ENCODE results near the gene TBP.

Gene TBP

GRCh38 chr6:170561555-170561954, 7.4 kb downstream of the TBP start:
- H3K27ac ChIP-seq (ENCODE audit: low read length) = no peak overlapping the region
- H3K4me3 ChIP-seq (ENCODE audit: low read length) = no peak overlapping the region
- no peaks in the 10 kb centered on the region for H3K27me3 ChIP-seq (ENCODE audit: control insufficient read depth, insufficient read depth, low read length)
- WGBS (ENCODE audit: insufficient coverage, insufficient read length) = no CpG with 5 or more reads among the region's 4 CpGs
- H3K36me3 ChIP-seq (ENCODE audit: control insufficient read depth, insufficient read depth, low read length) = peaks cover 3% of the 10 kb centered on the region
- DNase-seq (ENCODE audit: low read depth, low spot score) = no peak
- H3K9me3 ChIP-seq (ENCODE audit: control insufficient read depth, insufficient read depth, low read length) = no peaks in the 10 kb centered on the region
- no peaks in the 10 kb centered on the region for H3K4me1 ChIP-seq (ENCODE audit: control insufficient read depth, insufficient read depth, low read length)

DNA sequence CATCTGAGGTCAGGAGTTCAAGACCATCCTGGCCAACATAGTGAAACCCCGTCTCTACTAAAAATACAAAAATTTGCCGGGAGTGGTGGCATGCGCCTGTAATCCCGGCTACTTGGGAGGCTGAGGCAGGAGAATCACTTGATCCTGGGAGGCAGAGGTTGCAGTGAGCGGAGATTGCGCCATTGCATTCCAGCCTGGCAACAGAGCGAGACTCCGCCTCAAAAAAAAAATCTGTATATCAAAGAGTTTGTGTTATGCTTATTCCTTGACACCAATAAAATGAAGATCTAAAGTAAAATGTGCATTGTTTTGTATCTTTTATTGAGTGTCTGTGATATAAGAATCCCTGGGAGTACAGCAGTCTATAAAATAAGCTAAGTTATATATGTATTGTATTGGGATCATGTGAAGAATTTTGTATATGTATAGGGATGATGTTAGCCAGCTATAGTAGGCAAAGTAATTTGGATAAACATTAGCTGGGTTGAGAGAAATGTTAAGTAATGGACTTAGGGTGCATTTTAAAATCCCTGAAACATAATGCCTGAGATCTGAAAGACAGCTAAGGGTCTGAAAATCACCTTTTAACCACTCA, 10.9 kb downstream of the TBP start:
- Histone ChIP-seq H3K9me3 (ENCODE audit: control insufficient read depth, insufficient read depth, low read length) (no peaks in the 10 kb centered on the region), H3K4me1 (ENCODE audit: control insufficient read depth, insufficient read depth, low read length) (no peaks in the 10 kb centered on the region), H3K4me3 (ENCODE audit: low read length) (no peak overlapping the region), H3K36me3 (ENCODE audit: control insufficient read depth, insufficient read depth, low read length) (peaks cover 9% of the 10 kb centered on the region), H3K27me3 (ENCODE audit: control insufficient read depth, insufficient read depth, low read length) (no peaks in the 10 kb centered on the region), H3K27ac (ENCODE audit: low read length) (no peak overlapping the region)
- no CpG with 5 or more reads among the region's 8 CpGs for WGBS (ENCODE audit: insufficient coverage, insufficient read length)
- no peak for DNase-seq (ENCODE audit: low read depth, low spot score)

- no peak for DNase-seq (ENCODE audit: low read depth, low spot score)
- WGBS (ENCODE audit: insufficient coverage, insufficient read length) = no CpG with 5 or more reads among the region's 2 CpGs
- no peak overlapping the region for H3K27ac ChIP-seq (ENCODE audit: low read length)
- peaks cover 10% of the 10 kb centered on the region; the same call in 1 of the 2 replicates for H3K36me3 ChIP-seq (ENCODE audit: control insufficient read depth, insufficient read depth, low read length)
- no peaks in the 10 kb centered on the region for H3K9me3 ChIP-seq (ENCODE audit: control insufficient read depth, insufficient read depth, low read length)
- no peaks in the 10 kb centered on the region for H3K27me3 ChIP-seq (ENCODE audit: control insufficient read depth, insufficient read depth, low read length)
- no peaks in the 10 kb centered on the region for H3K4me1 ChIP-seq (ENCODE audit: control insufficient read depth, insufficient read depth, low read length)
- no peak overlapping the region for H3K4me3 ChIP-seq (ENCODE audit: low read length)
Observed at GRCh38 chr6:170572704-170573466, 18.7 kb downstream of the TBP start.

DNA sequence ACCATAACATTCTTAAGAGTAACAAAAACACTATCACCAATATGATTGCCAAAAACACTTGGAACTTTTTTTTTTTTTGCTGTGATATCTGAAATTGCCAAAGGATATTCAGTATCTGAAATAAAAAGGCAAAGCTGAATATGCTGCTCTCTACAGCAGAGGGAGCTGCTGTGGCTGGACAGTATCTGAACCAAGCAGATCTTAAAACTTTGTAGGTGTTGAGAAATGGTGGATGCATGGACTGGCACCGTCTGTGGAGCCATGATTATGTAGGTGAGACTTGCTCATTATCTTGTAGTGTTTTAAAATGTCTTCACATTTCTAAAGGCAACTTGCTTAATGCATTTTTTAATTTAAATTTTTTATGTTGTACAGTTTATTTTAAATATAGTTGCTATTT, 21.1 kb downstream of the TBP start:
- Histone ChIP-seq H3K9me3 (ENCODE audit: control insufficient read depth, insufficient read depth, low read length) (no peaks in the 10 kb centered on the region), H3K4me3 (ENCODE audit: low read length) (no peak overlapping the region), H3K36me3 (ENCODE audit: control insufficient read depth, insufficient read depth, low read length) (peaks cover 5% of the 10 kb centered on the region; the same call in 1 of the 2 replicates), H3K4me1 (ENCODE audit: control insufficient read depth, insufficient read depth, low read length) (no peaks in the 10 kb centered on the region), H3K27ac (ENCODE audit: low read length) (no peak overlapping the region), H3K27me3 (ENCODE audit: control insufficient read depth, insufficient read depth, low read length) (no peaks in the 10 kb centered on the region)
- DNase-seq (ENCODE audit: low read depth, low spot score) = no peak
- no CpG with 5 or more reads among the region's 1 CpG for WGBS (ENCODE audit: insufficient coverage, insufficient read length)

DNA sequence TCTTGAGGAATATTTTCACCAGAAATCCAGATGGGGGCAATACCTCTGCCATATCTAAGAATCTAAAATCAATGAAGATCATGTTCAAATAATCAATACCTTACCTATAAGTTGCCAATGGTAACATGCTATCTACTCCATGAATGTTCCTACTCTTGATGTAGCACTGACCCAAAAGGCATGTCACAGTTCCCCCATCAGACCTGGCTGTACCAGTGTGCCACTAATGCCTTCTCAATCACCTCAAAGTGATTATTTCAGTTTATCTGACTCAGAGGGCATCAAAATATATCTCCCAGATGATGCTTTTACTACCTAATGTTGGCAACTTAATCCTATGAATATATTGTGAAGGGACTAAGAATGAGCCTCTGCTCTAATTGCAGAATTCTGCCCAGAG, 24.7 kb downstream of the TBP start:
- no peaks in the 10 kb centered on the region for H3K9me3 ChIP-seq (ENCODE audit: control insufficient read depth, insufficient read depth, low read length)
- no peak overlapping the region for H3K27ac ChIP-seq (ENCODE audit: low read length)
- DNase-seq (ENCODE audit: low read depth, low spot score) = no peak
- H3K4me1 ChIP-seq (ENCODE audit: control insufficient read depth, insufficient read depth, low read length) = no peaks in the 10 kb centered on the region
- peaks cover 6% of the 10 kb centered on the region; the same call in 1 of the 2 replicates for H3K36me3 ChIP-seq (ENCODE audit: control insufficient read depth, insufficient read depth, low read length)
- H3K27me3 ChIP-seq (ENCODE audit: control insufficient read depth, insufficient read depth, low read length) = no peaks in the 10 kb centered on the region
- no peak overlapping the region for H3K4me3 ChIP-seq (ENCODE audit: low read length)

DNA sequence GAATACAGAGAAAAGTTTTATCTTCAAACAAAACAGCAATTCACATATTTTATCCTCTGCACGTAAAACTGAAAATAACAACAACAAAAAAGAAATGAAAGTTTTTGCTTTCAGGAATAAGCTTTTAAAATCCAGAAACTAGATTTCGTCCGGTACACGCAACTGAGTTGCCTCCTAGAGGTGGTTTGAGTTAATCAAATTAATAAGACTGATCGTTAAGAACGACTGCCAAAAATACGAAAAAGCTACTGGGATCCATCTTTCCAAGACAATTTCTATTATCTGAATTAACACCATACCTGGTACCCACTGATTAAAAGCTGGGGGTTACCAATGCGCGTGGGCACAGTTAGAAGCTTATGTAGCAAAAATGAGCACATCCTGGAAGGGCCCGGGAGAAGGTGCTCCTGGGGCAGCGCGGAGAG, 29.6 kb downstream of the TBP start:
- DNase-seq (ENCODE audit: low read depth, low spot score) = no peak

GRCh38 chr6:170584181-170584953, 30.2 kb downstream of the TBP start, which contains the start of gene PDCD2:
PDCD2 (minus strand) TSS chr6:170584637; CDS start chr6:170584581, 56 bp downstream.
- H3K4me3 ChIP-seq (ENCODE audit: low read length) = peak within 1 kb of the TSS; percentile 100
- no peaks in the 10 kb centered on the region for H3K27me3 ChIP-seq (ENCODE audit: control insufficient read depth, insufficient read depth, low read length)
- peak; percentile 84 for DNase-seq (ENCODE audit: low read depth, low spot score)
- H3K9me3 ChIP-seq (ENCODE audit: control insufficient read depth, insufficient read depth, low read length) = no peaks in the 10 kb centered on the region
- peaks cover 4% of the 10 kb centered on the region; the same call in 1 of the 2 replicates for H3K36me3 ChIP-seq (ENCODE audit: control insufficient read depth, insufficient read depth, low read length)
- no CpG with 5 or more reads among the region's 81 CpGs for WGBS (ENCODE audit: insufficient coverage, insufficient read length)
- H3K27ac ChIP-seq (ENCODE audit: low read length) = no peak within 1 kb of the TSS
- H3K4me1 ChIP-seq (ENCODE audit: control insufficient read depth, insufficient read depth, low read length) = peaks cover 2% of the 10 kb centered on the region

More for the DNA sequence above, 29.6 kb downstream of the TBP start:
- Histone ChIP-seq H3K9me3 (ENCODE audit: control insufficient read depth, insufficient read depth, low read length) (no peaks in the 10 kb centered on the region), H3K4me3 (ENCODE audit: low read length) (peak overlapping the region; percentile 100), H3K27me3 (ENCODE audit: control insufficient read depth, insufficient read depth, low read length) (no peaks in the 10 kb centered on the region), H3K27ac (ENCODE audit: low read length) (no peak overlapping the region), H3K36me3 (ENCODE audit: control insufficient read depth, insufficient read depth, low read length) (peaks cover 4% of the 10 kb centered on the region; the same call in 1 of the 2 replicates), H3K4me1 (ENCODE audit: control insufficient read depth, insufficient read depth, low read length) (peaks cover 2% of the 10 kb centered on the region)
- no CpG with 5 or more reads among the region's 12 CpGs for WGBS (ENCODE audit: insufficient coverage, insufficient read length)

- Histone ChIP-seq H3K36me3 (ENCODE audit: control insufficient read depth, insufficient read depth, low read length) (peaks cover 4% of the 10 kb centered on the region; the same call in 1 of the 2 replicates), H3K4me3 (ENCODE audit: low read length) (peak overlapping the region; percentile 100; the same call in 1 of the 2 replicates), H3K9me3 (ENCODE audit: control insufficient read depth, insufficient read depth, low read length) (no peaks in the 10 kb centered on the region), H3K27me3 (ENCODE audit: control insufficient read depth, insufficient read depth, low read length) (no peaks in the 10 kb centered on the region), H3K4me1 (ENCODE audit: control insufficient read depth, insufficient read depth, low read length) (peaks cover 2% of the 10 kb centered on the region), H3K27ac (ENCODE audit: low read length) (no peak overlapping the region)
- WGBS (ENCODE audit: insufficient coverage, insufficient read length) = no CpG with 5 or more reads among the region's 6 CpGs
- peak; percentile 45 for DNase-seq (ENCODE audit: low read depth, low spot score)
Observed at GRCh38 chr6:170584954-170585498, 30.9 kb downstream of the TBP start.

GRCh38 chr6:170590725-170591124, 36.6 kb downstream of the TBP start:
- H3K27ac ChIP-seq (ENCODE audit: low read length) = no peak overlapping the region
- no peaks in the 10 kb centered on the region for H3K27me3 ChIP-seq (ENCODE audit: control insufficient read depth, insufficient read depth, low read length)
- H3K36me3 ChIP-seq (ENCODE audit: control insufficient read depth, insufficient read depth, low read length) = no peaks in the 10 kb centered on the region
- no CpG with 5 or more reads among the region's 1 CpG for WGBS (ENCODE audit: insufficient coverage, insufficient read length)
- no peaks in the 10 kb centered on the region; the same call in 1 of the 2 replicates for H3K9me3 ChIP-seq (ENCODE audit: control insufficient read depth, insufficient read depth, low read length)
- DNase-seq (ENCODE audit: low read depth, low spot score) = no peak
- H3K4me1 ChIP-seq (ENCODE audit: control insufficient read depth, insufficient read depth, low read length) = peaks cover 2% of the 10 kb centered on the region
- H3K4me3 ChIP-seq (ENCODE audit: low read length) = no peak overlapping the region

- Histone ChIP-seq H3K4me1 (ENCODE audit: control insufficient read depth, insufficient read depth, low read length) (no peaks in the 10 kb centered on the region; the same call in 1 of the 2 replicates), H3K4me3 (ENCODE audit: low read length) (no peak overlapping the region), H3K27ac (ENCODE audit: low read length) (no peak overlapping the region), H3K9me3 (ENCODE audit: control insufficient read depth, insufficient read depth, low read length) (no peaks in the 10 kb centered on the region; the same call in 1 of the 2 replicates), H3K27me3 (ENCODE audit: control insufficient read depth, insufficient read depth, low read length) (no peaks in the 10 kb centered on the region), H3K36me3 (ENCODE audit: control insufficient read depth, insufficient read depth, low read length) (no peaks in the 10 kb centered on the region)
- no peak for DNase-seq (ENCODE audit: low read depth, low spot score)
Observed at GRCh38 chr6:170596426-170596825, 42.3 kb downstream of the TBP start.

Measured in iPS DF 6.9 (cell line).